GM19468 (cell line): ENCODE data around the gene PINK1.
A peak's percentile ranks its signal among the peaks of the same experiment; 100 is the strongest.

ENCODE experiments used
- ATAC-seq: cut with Tn5 transposase; IDR thresholded peaks from one replicate; pipeline ENCODE4 v1.9.1; 2021; ENCODE audit warnings: mild to moderate bottlenecking, moderate library complexity, moderate number of reproducible peaks; ENCODE audit not compliant: unreplicated experiment; ENCODE audit errors: extremely low read depth

Gene PINK1

DNA sequence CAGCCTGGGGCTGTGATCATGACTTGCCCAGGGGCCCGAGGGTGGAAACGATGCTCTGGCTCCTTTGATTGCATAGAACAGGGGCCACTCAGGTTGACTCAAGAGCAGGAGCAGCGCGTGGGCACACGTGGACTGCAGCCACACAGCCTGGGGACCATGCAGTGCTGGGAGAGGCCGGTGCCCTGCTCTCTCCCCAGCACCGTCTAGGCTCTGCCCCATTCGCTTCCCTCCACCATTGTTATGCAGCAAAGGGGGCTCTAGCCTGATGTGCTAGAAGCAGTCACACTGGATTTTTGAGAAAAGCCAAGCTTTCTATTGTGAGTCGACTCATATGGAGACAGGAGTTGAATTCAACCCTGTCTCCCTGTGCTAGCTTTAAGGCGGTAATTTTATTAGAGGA, 8.7 kb downstream of the PINK1 start:
- ATAC-seq: no peak

GRCh38 chr1:20643080-20643479, 9.8 kb downstream of the PINK1 start:
- no peak for ATAC-seq

DNA sequence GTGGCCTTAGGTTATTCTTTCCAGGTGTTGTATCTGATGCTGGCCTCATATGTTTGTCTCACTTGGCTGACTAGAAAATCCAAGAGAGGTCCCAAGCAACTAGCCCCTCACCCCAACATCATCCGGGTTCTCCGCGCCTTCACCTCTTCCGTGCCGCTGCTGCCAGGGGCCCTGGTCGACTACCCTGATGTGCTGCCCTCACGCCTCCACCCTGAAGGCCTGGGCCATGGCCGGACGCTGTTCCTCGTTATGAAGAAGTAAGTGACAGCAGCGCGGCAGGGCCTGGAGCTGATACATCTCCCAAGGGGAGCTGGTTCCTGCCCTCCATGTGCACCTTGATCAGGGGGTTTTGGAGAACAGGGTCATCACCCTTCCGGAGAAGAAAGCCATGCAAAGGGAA, 11.2 kb downstream of the PINK1 start:
- ATAC-seq: no peak

DNA sequence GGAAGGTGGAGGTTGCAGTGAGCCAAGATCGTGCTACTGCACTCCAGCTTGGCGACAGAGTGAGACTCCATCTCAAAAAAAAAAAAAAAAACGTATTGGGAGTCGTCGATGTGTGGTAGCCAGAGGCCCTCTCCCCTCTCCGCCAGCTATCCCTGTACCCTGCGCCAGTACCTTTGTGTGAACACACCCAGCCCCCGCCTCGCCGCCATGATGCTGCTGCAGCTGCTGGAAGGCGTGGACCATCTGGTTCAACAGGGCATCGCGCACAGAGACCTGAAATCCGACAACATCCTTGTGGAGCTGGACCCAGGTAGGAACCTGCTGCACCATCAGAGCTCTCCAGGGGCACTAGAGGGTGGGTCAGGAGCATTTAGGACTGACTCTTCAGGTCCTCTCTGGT, 12.2 kb downstream of the PINK1 start:
- no peak for ATAC-seq

DNA sequence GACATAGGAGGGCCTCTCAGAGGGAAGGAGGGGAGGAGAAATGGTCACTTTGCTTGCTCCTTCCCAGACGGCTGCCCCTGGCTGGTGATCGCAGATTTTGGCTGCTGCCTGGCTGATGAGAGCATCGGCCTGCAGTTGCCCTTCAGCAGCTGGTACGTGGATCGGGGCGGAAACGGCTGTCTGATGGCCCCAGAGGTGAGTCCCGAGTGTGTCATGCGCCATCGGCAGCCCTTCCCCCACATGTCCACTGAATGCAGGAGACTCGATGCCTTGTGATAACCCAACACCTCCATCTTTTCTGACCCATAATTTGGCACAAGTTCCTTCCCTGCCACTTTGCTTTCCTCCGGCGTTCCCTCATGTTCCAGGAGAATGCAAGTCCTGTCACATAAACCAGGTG, 15.2 kb downstream of the PINK1 start:
- ATAC-seq: no peak

DNA sequence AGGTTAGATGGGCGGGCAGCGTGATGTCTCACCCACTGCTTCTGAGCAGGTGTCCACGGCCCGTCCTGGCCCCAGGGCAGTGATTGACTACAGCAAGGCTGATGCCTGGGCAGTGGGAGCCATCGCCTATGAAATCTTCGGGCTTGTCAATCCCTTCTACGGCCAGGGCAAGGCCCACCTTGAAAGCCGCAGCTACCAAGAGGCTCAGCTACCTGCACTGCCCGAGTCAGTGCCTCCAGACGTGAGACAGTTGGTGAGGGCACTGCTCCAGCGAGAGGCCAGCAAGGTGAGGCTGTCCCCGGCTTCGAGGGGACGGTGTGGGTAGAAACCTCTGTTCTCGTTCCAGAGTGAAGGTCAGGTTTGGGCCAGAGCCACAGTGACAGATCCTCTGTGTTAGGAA, 15.7 kb downstream of the PINK1 start:
- ATAC-seq: no peak

DNA sequence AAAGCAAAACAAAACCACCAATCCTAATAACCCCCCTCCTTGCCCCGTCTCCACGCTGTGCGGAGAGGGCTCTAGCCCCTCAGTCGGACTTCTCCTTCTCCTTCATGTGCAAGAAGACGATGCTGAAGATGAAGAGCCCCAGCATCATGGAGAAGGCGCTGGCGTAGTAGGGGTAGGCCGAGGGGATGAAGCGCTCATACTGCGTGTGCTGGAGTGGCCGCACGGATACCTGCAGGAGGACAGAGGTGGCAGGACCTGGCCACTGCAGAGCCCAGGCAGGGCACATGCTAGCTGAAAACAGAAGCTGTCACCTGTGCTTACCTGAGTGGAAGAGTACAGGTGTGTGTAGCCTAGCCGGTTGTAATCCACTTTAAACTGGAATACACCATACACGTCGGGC, 19.0 kb downstream of the PINK1 start:
- no peak for ATAC-seq

- ATAC-seq: no peak
These were observed 20.9 kb downstream of the PINK1 start for GRCh38 chr1:20654104-20654690.

DNA sequence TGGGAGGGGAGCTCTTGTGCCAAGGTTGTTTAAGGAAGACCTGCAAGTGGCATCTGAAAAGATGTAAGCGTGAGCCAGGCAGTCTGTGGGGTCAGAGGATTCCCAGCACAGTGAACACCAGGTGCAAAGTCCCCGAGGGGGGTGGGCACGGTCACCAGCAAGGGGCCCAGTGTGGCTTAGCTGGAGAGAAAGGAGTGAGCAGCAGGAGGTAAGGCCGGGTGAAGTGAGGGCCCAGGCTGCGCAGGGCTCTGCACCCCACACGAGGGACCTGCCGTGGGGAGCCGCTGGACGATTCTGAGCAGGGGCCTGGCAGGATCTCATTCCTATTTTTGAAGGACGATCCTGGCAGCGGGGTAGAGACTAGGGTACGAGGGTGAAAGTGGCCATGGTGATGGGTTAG, 23.8 kb downstream of the PINK1 start:
- no peak for ATAC-seq

GRCh38 chr1:20658166-20658915, 25.1 kb downstream of the PINK1 start:
- ATAC-seq: no peak

DNA sequence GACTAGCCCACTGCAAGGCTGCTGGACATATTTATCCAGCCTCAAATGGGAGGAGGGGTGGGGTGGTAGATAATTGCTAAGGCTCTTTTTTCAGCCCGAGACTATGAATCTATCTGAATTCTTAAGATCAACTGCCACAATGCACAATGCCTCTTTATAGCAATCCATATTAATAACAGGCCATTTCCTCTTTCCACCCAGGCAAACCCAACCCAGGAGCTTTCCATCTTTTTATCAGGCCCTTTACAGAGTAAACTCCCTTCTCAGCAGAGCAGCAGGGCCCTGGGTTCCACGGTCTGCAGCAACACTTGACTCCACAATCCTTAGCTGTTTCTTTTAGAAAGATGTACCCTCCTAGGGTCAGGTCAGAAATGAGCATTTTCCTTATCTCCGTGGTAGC, 27.1 kb downstream of the PINK1 start:
- ATAC-seq: no peak

GRCh38 chr1:20660847-20661206, 27.6 kb downstream of the PINK1 start:
- ATAC-seq: no peak

- peak; percentile 92 for ATAC-seq
These were observed 28.2 kb downstream of the PINK1 start, which contains the start of gene DDOST for GRCh38 chr1:20661207-20662109. Gene DDOST (minus strand): TSS chr1:20661369. CDS start chr1:20661350, 19 bp downstream.

DNA sequence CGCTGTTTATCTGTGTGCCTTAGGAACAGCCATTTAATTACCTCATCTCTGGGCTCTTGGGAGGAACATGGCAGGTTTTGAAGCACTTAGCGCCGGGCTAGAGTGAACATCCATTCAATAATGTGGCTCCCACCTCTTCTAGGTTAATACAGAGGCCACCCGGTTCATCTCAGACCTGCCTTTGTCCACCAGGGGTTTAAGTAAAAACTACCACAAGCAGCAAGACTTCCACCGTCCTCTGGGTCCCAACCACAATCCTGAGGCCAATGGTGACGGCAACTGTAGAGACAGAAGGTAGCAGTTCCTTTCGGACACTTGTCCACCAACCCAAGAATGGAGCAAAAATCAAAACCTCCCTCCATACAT, 28.8 kb downstream of the PINK1 start:
- ATAC-seq: no peak

DNA sequence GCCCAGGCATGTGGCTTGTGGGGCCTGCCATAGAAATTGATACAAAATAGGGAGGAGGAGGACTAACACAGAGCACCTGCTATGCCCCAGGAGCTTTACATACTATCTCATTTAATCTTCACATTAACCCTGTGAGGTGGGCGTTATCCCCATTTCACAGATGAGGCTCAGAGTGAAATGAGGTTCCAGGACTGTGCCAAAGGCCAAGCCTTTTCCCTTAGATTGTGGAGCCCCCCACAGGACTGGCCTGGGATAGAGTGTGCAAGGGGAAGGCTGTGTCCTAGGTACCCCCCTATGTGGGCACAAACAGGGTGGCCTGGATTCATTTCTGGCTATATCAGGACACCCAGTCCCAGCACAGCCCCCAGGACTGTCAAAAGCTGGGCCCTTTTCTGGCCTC, 30.1 kb downstream of the PINK1 start:
- ATAC-seq: no peak

DNA sequence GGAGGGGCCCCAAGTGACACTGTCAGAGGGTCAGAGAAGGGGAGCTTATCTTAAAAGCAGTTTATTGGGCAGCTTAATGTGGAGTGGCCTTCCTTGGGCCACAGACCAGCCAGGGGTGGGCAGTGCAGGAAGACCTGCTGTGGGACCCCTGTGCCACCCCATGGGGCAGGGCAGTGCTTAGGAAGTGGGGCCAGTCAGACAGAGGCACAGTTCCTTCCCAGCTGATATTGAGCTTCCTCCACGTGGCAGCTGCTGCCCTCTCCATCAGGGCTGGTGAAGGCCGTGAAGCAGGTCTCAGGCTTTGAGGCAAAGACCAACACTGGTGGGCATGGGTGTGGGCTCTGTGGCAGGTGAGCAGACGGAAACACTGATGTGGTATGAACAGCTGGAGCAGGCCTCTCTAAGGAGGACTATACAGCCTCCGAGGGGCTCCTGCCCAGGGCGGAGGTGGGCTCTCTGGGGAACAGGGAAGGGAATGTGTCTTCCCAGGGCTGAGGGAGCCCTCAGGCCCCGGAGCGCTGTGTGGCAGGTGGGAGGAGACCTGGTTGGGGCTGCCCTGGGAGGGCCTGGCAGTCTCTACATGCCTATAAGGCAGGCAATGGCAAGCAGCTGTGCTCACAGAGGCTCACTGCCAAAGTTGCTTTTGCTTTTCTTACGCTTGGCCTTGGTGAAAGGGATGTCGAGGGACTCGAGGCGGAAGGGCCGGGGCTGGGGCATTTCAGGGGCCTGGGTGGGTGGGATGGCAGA, 30.9 kb downstream of the PINK1 start:
- no peak for ATAC-seq

DNA sequence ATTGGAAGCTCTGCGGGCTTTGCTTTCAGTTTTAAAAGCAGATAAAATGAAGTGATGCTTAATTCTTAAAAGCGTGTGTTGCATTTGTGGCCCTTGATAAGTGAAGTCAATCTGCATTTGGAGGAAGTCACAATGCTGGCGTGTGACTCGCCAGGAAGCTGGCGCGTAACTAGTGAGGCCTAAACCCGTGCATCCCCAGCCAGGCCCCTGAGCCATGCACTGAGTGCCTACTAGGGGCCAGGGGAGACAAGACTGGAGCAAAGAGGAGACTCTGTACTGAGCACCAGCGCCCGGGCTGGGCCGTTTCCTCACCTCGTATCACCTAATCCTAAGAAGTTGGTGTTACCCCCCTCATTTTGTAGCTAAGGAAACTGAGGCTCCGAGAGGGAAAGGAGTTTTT, 32.5 kb downstream of the PINK1 start:
- ATAC-seq: no peak

GRCh38 chr1:20666146-20666545, 32.9 kb downstream of the PINK1 start:
- no peak for ATAC-seq

- ATAC-seq: no peak
These were observed 33.5 kb downstream of the PINK1 start for GRCh38 chr1:20666804-20667203.

- no peak for ATAC-seq
These were observed 35.3 kb downstream of the PINK1 start for GRCh38 chr1:20668581-20668980.

DNA sequence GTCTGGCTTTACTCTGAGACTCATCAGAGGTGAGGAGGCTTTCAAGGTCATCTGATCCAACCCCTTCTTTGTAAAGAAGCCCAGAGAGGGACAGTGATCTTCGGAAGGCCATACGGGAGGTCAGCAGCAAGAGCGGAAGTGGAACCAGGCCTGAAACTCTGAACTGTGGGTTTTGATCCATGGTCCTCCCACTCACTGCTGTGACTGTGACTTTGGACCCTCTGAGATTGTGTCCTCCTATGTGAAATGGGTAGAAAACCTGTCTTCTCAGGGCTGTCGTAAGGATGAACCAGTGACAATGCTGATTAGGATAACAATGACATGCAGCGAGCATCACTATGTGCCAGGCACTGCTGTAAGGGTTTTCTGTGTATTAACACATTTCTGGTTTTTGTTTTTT, 37.7 kb downstream of the PINK1 start:
- no peak for ATAC-seq
